Left kidney (tissue), 2 donors: ENCODE measurements around the gene CSPG5. TPM values are rescaled to one million over a fixed set of nuclear protein-coding genes. Genes with fewer than 3 reads are reported as not detected.

Source experiments
- DNase-seq: peaks from one replicate; pipeline ENCODE4 v3.0.0-alpha.2; 2013
- polyA plus RNA-seq: library from polyadenylated mRNA; unstranded; fragments of 120-200 nt; gene quantifications from one replicate; pipeline ENCODE4 v1.2.1, GENCODE V29; 2013; ENCODE audit not compliant: insufficient read length

The CSPG5 gene
- polyA plus RNA-seq, 1 donor, result 1.2 TPM

DNA sequence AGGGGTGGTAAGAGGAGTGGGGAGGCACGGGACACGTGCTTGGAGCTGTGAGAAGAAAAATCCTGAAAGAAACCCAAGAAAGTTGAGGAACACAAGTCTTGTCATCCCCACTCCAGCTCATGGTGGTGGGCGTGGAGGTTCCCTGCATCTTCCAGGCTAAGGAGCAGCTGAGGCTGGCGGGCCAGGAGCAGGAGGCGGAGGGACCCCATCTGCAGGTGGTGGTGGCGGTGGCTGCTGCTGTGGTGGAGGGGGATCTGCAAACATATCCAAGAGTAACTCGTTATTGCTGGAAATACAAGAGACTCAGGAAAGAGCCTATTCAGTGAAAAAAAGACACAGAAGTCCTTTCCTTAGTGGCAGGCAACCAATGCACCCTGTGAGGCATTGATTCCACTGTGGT is 9.4 kb upstream of the CSPG5 start:
- DNase-seq, result no peak

DNA sequence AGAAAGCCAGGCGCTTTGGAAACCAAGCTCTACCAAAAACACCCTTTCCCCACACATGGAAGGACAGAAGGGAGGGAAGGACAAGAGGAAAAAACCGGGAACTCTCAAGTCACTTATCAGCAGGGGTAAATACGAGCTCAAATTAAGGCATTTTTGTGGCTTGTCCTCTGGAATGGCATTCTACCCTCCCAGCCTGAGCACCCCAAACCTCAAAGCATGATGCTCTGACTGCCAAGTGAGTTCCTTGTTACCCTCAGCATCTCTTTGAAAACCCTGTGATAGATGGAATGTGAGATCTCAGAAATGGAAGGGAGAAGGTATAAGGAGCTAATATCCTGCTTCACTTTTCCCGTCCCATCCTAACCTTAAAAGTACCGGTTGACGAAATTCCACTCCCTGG is 8.1 kb upstream of the CSPG5 start:
- DNase-seq, result no peak

DNA sequence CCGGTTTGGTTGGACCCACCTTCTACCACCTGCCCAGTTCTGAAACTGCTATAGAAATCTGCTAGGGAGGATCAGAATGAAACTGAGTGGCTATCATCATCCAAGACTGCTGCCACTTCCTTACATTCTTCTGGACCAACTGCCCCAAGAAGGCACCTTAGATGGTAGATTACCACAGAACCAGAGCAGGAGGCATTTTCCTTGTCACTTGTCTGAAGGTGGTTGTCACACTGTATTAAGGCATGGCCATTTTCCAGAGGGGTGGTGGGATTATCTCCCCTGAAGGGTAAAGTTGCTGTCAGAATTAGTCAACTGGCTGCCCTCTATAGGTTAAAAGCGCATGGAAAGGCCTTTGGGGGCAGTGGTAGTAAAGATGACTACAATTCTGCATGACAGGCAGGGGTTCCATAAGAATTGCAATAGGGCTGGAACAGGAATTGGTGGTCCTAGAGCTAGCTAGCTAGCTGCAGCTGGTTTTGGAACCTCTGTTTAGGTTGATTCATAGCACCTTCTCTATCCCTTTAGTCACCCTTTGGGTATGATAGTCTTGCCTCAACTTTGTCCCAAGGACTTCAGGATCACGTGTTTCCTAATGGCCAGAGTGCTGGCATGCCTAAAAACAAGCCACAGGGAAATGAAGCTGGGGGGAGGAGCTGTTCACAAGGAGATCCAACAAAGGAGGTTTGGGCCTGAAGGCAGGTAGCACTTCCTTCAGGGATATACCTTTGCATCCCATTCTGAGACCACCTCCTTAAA is 4.8 kb upstream of the CSPG5 start:
- DNase-seq, result no peak

DNA sequence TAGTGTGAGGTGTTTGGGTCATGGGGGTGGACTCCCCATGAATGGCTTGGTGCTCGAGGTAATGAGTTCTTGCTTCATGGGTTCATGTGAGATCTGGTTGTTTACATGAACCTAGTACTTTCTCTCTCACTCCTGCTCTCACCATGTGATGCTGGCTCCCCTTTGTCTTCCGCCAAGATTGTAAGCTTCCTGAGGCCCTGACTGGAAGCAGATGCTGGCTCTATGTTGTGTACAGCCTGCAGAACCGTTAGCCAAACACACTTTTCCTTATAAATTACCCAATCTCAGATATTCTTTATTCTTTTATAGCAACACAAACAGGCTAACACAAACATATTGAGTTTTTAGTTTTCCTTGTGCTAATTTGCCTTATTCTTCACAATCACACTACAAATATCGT is 3.2 kb upstream of the CSPG5 start:
- no peak for DNase-seq

- DNase-seq, result no peak
Measured at GRCh38 chr3:47581422-47581821, 2.8 kb upstream of the CSPG5 start.

- DNase-seq, result no peak
Measured at GRCh38 chr3:47580481-47580880, 1.8 kb upstream of the CSPG5 start.

GRCh38 chr3:47579875-47580274 is 1.2 kb upstream of the CSPG5 start:
- DNase-seq, result no peak

DNA sequence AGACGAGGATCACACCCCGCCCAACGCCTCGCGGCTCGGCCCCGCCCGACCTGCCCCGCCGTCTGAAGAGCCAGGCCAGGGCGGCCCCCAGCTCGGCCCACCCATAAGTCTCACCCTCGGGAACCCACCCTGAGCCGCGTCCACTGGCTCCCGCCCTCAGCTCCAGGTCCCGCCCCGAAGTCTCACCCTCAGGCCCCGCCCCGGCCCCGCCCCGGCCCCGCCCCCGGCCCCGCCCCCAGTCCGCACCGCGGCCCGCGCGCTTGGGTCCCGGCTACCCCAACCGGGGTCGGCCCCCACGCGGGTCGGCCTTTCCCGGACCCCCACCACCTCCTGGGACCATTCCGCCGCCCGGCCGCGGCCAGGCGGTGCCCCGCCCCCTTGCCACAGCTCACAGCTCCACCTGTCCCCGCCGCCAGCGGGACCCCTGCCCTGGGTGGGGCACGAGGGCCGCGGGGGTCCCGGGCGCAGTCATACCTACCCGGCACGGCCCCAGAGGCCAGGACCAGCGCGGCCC is 489 bp downstream of the CSPG5 start:
- no peak for DNase-seq

DNA sequence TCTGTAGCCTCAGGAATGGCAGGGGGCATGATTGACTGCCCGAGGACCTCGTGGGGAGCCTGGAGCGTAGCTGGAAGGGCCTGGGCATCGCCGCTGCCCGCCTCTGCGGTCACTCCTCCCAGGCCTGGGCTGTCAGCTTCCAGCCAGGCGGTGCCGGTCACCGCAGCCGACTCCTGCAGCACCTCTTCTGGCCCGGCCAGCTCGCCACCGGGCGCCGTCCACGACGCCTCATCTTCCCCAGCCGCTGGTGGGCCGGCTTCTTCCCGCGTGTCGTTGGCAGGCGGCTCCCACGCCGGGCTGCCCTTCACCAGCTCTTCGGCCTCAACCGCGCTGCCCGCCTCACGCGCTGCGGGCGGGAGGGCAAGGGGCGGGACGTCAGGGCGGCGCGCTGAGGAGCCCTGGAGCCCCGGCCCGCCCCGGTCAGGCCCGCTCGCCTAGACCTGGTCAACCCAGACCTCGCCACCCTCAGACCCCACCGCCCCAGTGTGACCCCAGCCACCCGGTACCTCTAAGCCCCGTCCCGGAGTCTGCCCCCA is 1.0 kb downstream of the CSPG5 start:
- no peak for DNase-seq

- DNase-seq, result no peak
Measured at GRCh38 chr3:47573190-47574172, 5.2 kb downstream of the CSPG5 start.

GRCh38 chr3:47571391-47572175 is 7.1 kb downstream of the CSPG5 start:
- no peak for DNase-seq

- no peak for DNase-seq
Measured at GRCh38 chr3:47568901-47569300, 9.8 kb downstream of the CSPG5 start.

DNA sequence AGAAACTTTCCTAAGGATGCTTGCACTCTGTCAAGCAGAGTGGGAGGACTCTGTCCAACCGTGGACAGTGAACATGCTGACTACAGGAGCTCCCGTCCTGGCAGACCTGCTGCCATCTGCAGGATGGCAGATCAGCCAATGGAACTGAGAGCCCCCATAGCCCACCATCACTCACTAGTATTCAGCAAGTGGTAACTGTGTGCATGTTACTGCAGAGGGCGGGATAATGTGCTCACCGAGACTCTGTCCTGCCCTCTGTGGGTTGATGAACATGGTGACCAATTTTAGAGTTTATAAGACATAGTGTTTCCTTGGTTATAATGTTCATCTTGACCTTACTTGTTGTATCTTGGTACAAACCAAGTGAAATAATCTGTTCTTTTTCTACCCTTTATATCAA is 11.5 kb downstream of the CSPG5 start:
- DNase-seq, result no peak

GRCh38 chr3:47566667-47567066 is 12.0 kb downstream of the CSPG5 start:
- DNase-seq, result no peak

- DNase-seq, result no peak
Measured at GRCh38 chr3:47565734-47566550, 12.7 kb downstream of the CSPG5 start.

DNA sequence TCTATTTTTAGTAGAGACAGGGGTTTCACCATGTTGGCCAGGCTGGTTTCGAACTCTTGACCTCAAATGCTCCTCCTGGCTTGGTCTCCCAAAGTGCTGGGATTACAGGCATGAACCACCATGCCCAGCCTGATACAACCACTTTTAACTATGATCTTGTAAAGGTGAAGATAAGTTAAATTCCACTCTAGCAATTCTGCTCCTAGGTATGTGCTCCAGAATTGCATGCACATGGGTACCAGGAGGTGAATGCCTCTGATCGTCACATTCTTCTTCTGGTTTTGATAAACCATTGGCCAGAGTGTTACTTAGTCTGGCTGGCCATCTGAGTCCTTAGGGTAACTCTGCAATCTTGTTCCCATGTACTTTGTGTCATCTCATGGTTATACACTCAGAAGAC is 22.3 kb downstream of the CSPG5 start:
- DNase-seq, result no peak

GRCh38 chr3:47554335-47554734 is 24.3 kb downstream of the CSPG5 start:
- no peak for DNase-seq

DNA sequence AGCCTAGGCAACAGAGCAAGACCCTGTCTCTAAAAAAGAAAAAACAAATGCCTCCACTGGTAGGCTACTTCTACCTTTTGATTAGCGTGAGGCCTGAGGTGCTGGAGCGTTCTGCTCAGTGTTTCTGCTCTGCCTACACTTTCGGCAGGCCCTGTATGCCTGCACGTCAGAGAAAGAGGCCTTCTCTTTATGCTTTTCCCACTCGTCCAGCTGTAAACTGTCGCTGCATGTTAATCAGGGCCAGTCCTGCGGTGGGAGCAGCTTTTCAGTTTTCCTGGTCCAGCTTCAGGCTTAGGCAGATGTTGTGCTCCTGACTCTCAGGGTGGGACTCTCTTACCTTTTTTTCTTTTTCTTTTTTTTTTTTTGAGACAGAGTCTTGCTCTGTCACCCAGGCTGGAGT is 25.3 kb downstream of the CSPG5 start:
- DNase-seq, result no peak

- DNase-seq, result peak; percentile 50
Measured at GRCh38 chr3:47542471-47543173, 36.0 kb downstream of the CSPG5 start.

GRCh38 chr3:47541583-47542108 is 37.0 kb downstream of the CSPG5 start:
- DNase-seq, result no peak
